Measurements from ENCODE around the gene LMF2.
"Not testable (repeated sequence)": the region's sequence is repeated elsewhere in the genome, so short reads cannot be mapped to it uniquely, and the experiment has no call there.

Gene LMF2

DNA sequence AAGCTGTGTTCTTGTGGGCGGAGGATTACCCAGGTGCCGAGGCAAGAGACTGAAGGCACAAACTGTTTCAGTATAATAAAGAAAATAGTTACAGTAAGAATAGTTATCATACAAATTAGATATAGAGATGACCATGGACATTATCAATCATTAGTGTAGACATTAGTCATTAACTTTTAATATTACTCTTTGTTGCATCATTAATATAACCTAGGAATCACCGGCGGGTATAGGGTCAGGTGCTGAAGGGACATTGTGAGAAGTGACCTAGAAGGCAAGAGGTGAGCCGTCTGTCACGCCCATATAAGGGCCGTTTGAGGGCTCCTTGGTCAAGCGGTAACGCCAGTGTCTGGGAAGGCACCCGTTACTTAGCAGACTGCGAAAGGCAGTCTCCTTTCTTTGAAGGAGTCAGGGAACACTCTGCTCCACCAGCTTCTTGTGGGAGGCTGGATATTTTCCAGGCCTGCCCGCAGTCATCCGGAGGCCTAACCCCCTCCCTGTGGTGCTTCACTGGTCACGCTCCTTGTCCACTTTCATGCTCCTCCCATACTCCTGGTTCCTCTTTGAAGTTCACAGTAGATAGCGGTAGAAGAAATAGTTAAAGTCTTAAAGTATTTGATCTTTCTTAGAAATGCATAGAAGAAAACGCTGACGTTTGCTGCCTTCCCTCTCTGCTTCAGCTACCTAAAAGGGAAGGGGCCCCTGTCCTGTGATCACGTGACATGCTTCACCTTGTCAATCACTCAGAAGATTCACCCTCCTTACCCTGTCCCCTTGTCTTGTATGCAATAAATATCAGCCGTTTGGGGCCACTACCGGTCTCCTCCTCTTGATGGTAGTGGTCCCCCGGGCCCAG is 26.6 kb upstream of the LMF2 start:
- not testable (repeated sequence) for DNase-seq

DNA sequence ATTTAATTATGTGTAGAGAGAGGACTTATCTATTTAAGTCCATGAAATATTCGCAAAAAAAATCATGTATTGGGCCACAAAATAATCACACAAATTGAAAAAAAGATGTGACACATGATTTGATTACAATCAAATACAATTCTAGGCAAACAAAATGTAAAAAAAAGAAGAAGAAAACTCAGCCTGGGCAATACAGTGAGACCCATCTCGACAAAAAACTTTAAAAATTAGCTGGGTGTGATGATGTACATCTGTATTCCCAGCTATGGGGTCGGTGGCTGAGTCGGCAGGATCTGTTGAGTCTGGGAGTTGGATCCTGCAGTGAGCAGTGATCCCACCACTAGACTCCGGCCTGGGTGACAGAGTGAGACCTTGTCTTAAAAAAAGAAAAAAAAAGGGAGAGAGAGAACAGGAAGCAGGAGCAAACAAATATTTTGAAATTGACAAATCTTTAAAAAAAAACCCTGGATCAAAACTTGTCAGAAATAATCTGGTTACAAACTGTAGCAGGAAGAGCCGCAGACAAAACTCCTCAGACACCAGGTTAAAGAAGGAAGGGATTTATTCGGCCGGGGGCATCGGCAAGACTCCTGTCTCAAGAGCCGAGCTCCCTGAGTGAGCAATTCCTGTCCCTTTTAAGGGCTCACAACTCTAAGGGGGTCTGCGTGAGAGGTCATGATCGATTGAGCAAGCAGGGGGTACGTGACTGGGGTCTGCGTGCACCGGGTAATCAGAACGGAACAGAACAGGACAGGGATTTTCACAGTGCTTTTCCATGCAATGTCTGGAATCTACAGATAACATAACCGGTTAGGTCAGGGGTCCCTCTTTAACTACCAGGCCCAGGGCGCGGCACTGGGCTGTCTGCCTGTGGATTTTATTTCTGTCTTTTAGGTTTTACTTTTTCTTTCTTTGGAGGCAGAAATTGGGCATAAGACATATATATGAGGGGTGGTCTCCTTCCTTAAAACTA is 25.6 kb upstream of the LMF2 start:
- no peak for DNase-seq

DNA sequence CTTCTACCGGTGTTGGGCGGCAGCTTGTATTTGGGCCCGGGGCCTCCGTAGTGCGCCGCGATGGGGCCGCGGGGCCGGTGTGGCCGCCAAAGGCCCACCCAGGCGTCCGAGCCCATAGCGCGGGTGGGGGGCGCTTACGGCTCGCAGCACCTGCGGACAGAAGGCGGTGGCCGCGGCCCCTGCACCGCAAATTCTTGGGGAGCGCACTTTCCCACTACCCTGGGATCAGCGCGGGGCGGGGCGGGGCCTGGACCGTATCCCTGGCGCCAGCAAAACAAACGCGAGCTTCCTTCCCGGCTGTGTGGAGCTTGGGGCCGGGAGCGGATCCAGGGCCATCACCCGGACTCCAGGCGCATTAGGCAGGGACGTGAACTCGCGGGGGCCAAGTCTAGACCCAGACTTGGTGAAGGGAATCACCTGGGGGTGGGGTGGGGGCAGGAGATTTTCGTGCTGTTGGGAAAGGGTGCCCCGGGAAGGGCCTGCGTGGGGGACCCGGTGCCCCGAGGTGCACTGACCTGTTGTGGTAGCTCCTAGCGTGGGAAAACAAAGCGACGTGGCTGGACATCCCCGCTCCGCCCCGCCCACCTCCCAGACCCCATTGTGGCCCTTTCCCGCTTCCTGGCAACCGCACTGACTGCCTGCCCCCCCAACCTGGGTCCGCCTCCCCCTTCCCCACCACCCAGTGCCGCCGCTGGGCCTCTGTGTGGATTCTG is 24.6 kb upstream of the LMF2 start:
- peak; percentile 30 for DNase-seq

DNA sequence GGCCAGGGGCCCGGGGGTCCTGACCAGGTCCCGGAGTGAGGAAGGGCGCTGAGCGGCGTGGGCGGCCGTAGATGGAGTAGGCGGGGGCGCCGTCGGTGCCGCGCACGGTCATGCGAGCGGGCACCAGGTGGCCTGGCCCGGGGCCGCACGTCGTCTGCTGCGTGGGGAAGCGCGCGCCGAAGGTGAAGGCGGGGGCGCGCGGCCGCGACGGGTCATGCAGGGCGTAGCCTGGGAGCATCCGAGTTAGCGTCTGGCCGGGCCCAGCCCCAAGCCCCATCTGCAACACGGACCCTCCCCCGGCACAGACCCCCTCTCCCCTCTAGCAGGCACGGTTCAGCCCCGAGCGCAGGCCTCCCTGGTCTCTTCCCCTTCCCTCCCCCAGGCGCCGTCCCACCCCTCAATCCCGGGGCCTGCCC is 24.1 kb upstream of the LMF2 start:
- DNase-seq: peak; percentile 8

DNA sequence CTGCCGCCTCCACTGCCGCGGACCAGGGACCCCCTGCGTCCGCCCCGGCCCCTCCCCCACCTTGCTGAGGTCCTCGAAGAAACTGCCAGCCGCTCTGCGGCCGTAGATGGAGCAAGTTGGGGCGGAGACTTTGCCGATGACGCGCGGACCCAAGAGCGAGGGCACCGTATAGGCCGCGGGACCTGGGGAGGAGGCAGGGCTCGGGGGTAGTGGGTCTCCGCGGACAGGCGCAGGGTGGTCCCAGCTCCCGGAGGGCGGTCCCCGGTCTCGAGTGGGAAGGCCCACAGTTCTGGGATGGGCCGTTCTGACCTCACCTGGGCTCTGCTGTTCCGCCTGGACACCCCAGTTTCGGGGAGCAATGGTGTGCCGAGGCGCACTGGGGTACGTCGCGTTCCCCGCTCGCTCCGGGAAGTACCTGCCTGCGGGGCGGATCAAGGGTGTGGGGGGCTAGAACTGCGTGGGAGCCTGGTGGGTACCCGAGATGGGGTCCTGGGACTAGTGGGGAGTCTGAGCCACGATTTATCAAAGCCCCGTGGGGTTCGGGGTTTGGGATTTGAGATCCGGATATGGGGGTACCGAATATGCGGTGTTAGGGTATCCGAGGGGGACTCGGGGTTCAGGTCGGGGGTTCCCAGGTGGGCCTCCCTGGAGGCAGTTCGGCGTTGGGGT is 23.5 kb upstream of the LMF2 start:
- peak; percentile 42 for DNase-seq

DNA sequence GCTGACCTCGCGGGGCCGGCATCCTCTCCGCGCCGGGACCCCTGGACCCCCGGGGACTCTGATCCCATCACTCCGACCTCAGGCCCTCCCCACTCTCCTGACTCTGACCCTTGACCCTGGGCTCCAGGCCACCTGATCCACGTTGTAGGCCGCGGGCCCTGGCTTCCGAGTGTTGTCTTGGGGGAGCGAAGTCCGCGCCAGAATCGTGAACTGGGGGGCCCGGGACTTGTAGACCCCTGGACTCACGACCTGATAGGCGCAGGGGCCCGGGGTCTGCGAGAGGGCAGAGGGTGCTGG is 23.0 kb upstream of the LMF2 start:
- no peak for DNase-seq

DNA sequence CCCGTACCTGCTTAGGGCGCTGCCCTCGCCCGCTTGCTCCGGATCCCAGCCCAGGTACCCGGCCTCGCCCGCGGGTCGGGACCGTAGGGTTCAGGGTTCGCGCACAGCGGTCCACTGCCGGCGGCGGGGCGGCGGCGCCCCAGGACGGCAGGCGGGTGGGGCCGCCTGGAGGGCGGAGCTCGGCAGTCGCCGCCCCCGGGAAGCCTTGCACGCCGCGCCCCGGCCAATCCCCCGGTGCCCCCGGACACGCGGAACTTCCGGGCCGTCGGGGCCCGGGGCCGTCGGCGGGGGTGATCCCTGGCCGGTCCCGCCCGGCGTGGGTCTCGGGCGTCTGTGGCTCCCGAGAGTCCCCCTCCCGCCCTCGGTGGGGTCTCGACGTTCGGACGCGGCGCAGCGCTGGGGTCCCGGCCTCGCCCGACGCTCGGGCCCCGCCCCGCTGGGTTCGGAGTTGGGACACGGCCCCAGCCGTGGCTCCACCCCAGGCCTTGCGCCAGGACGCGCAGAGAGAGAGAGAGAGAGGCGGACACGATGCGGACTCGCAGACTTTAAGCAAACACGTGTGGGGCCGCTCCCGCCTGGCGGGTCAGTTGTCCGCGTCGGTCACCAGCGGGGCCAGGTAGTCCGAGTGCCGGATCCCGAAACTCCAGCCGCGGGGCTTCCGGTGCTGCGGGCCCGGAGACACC is 22.5 kb upstream of the LMF2 start, which contains the start of gene TYMP:
Gene TYMP (minus strand): TSS at position 116 of the 683 bp plus-strand sequence. CDS start 303 bp downstream, outside the sequence.
- peak; percentile 25 for DNase-seq

DNA sequence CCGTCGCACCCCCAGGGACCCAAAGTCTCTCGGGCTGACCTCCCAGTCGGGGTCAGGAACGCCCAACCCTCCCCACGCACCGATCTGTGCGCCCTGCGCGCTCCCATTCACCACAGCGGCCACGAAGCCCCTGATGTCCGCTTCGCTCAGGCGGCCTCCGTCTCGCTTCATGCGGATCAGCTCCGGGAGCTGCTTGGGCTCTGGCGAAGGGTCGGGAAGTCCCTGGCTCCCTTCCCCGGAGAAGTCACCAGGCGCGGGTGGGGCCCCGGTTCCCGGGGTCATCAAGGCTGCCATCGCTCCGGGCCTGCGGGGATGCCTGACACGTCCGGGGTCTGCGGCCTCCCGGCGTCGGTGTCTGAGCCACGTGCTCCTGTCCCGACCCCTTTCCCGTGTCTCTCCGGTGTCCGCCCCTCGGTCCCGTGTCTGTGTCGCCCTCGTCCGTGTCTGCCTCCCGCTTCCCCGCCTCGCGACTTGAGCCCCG is 22.0 kb upstream of the LMF2 start:
- no peak for DNase-seq

DNA sequence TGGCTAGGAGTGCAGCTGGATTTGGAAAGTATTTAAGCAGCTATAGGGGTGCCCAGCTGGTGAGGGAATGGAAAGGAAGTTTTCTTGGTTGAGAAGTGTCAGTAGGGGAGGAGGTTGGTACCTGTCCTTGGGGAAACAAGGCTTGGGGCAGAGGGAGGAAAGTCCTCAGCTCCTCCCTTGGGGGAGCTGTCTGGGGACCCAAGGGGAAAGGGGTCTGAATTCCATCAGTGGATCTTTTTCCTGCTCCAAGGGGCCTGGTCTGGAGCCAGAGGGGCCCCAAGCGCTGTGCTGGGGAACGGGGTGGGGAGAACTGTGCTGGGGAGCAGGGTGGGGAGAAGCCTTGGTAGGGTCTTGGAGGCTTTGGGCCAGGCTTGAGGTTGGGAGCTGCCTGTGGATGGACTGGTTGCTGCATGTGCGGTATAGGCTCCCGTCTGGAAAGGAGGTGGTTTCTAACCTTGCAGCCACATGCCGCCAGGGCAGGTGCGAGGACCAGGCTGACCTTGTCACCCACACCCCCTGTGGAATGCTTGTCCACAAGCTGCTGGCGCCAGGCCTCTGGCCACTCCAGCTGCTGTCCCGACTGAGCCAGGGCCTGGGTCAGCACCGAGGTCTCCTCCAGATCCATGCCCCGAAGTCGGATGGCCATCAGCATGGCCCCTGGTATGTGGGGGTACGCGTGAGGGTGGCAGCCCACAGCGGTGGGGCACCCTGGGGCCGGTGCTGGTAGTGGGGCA is 21.3 kb upstream of the LMF2 start:
- no peak for DNase-seq

DNA sequence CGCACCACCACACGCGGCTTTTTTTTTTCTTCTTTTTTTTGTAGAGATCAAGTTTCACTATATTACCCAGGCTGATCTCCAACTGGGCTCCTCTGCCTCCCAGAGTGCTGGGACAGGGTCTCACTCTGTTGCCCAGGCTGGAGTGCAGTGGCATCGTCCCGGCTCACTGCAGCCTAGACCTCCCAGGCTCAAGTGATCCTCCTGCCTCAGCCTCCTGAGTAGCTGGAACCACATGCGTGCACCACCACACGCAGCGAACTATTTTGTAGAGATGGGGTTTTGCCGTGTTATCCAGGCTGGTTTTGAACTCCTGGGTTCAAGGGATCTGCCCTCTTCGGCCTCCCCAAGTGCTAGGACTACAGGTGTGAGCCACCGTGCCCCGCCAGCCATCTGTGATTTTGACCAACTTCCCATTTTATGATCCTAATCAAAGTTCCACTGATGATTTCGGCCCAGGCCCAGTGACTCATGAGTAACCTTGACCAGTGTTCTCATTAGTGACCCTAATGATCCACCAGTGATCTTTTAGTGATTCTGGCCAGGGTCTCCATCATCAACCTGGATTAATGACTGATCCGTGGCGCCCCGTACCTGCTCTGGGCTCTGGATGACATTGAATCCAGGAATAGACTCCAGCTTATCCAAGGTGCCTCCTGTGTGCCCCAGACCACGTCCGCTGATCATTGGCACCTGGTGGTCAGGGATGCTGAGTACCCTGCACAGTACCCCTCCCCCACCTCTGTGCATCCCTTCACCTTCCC is 20.6 kb upstream of the LMF2 start:
- no peak for DNase-seq

DNA sequence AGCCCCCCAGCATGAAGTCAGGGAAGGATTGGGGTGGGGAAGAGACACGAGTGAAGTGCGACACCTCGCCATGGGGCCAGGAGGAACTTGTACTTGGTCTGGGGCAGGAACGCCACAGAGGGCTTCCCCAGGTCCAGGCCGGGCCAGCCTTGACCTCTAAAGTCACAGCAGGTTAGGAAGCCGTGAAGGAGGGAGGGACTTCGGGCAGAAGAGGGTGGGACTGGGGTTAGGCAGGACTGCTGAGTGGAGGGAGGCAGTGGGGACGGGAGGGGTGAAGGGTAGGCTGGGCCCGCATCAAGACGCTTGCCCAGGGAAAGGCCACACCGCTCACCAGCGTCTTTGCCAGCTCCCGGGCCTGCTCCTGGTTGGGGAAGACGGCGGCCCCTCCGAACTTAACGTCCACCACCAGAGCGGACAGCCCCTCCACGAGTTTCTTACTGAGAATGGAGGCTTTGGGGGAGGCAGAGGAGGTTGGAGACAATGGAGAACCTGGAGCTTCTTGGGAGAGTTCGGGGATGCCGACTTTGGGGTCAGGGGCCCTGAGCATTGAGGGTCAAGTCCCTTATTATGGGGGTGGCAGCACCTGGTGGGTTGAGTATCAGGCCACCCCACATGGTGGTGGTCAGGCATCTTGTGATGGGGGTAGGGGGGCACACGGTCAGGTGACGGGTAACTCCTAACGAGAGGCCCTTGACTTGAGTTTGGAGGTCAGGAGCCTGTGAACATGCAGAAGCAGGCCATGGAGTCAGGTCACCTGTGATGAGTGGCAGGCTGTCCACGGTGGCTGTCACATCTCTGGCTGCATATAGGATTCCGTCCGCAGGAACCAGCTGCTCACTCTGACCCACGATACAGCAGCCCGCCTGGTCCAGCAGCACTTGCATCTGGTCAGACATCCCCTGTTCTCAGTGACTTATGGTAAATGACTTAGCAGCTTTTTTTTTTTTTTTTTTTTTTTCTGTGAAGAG is 19.6 kb upstream of the LMF2 start:
- DNase-seq: peak; percentile 67

DNA sequence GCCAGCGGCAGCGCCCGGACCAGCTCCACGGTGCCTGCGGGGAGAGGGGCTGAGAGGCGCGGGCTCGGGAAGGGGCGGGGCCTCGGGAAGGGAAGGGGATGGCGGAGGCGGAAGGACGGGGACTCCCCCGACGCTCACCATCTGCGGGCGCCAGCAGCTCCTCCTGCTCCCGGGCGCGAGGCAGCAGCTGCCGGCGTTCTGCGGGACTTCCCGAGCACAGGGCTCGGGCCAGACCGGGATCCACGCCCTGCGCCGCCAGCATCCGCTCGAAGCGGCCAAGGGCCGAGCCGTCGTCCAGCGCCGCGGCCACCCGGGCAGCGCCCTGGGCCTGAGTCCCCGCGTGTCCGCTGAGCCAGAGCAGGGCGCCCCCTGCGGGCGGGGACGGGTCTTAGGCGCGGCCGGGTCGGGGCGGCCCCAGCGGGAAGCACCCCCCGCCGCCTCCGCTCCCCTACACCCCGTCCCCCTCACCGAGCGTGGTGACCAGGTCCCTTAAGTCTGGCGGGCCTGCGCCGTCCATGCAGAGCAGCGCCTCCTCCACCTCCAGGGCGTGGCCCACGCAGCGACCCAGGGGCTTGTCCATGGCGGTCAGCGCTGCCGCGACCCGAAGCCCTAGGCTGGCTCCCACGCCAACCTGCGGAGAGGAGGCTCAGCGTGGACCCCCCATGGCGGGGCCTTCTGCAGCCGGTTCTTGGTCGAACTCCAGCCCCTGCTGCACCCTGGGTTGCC is 18.8 kb upstream of the LMF2 start:
- DNase-seq: peak; percentile 75

DNA sequence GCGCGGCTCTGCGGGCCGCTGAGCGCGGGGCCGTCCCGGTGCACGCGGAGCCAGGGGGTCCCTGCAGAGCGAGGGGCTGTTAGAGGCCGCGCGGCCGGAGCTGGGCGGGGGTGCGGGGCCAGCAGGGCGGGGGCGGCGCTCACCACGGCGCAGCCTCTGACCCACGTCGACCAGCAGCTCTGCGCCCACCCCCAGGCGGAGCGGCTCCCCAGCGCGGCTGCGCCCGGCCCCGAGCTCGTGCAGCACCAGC is 18.3 kb upstream of the LMF2 start:
- no peak for DNase-seq

DNA sequence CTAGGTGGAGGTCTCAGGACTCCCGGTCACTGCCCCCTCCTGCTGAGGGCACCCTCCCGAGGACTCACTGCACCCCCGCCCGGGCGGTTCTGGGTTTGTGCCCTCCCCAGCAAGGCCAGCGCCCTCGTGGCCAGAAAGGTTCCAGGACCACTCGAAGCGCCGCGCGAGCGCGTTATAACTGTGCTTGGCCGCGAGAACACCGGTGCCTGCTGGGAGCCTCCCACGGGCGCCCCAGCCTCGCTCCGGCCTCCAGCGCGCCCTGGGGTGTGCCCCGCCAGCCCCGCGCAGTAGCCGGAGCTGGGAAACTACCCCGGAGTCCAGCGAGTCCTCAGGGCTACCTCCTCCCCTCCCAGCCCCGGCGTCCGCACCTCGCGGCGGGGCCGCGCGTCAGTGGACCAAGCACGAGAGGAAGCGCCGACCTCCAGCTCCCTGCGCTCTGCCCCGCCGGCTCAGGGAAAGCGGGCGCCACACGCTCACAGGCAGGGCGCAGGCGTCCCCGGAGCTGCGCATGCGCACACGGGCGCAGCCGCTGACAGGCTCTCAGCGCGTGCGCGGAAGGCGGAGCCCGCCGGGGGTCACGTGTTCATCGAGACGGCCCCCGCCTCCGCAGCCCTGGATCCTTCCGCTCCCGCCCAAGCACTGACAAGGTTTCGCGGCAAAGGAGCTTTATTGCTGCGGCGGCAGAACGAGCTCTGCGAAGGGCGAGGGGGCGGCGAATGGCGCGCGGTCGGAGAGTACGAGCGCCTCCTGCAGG is 17.8 kb upstream of the LMF2 start, which contains the start of gene SCO2:
Gene SCO2 (minus strand): TSS at position 495 of the 754 bp plus-strand sequence. CDS start 1,187 bp downstream, outside the sequence.
- DNase-seq: peak; percentile 93

DNA sequence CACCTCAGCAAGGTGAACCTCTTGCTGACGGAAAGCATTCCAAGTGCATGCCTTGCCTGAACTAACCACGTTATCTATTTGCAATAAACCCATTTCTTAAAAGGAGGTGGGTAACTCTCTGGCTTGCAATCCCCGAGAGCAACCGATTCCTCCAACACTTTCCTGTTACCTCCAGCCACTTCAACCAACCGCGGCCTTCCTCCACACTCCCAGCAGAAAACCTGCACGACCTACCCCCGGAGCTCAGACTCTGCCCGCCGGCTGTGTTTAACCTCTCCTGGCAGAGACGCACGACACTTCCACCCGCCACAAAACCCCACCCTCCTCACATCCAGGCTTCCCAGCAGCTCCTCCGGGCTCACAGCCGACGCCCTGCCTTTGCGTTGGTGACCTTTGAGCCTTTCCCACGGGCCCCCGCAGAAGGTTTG is 17.2 kb upstream of the LMF2 start:
- no peak for DNase-seq

DNA sequence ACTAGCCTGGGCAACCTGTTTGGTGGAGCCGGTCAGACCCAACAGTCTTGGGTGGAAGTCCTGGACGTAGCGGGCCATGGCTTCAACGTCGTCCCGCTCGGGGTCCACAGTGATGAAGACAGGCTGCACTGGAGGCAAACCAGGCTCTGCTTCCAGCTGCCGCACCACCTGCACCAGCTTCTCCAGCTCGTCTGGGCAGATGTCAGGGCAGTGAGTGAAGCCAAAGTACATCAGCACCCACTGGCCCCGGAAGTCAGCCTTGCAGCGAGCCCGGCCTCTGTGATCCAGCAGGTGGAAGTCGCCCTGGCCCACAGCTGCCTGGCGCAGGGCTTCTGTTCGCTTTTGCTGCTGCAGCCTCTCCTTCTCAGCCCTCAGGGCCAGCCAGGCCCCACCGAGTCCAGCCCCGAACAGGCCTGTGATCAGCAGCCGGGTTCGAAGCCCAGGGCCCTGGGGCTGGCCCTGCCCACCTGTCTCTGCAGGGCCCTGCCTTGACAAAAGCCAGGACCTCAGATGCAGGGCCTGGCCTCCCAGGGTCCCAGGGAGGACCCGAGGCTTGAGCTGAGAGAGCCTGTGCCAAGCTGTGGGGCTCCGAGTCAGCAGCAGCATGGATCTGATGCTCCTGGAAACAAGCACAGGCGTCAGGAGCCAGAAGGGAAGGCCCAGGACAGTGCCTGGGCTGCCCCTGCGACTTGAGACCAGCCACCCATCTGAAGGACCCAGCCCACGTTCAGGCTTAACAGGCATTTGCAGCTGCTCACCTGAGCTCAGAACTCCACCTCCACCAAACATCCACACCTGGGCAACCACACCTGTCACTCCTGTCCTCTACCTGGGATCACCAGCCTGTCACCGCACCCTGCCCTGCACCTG is 16.5 kb upstream of the LMF2 start:
- peak; percentile 47 for DNase-seq

DNA sequence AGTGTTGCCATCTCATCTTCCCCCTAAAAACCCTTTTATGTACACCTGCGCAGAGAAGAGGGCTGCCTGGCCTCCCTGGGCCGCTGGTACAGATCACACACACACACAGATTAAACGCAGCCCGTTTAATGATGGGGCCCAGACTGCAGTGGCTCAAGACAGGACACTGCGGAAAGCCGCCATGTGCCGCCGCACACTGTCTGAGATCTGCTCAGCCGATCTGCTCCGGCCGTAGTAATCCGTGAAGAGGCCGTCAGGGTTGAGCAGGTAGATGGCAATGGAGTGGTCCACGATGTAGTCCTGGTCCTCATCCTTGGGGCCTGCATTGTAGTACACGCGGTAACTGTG is 15.9 kb upstream of the LMF2 start:
- no peak for DNase-seq

All from NCI-H146 (cell line).